ENCODE measurements around the gene AKIRIN1.
"Not testable (repeated sequence)": the region's sequence is repeated elsewhere in the genome, so short reads cannot be mapped to it uniquely, and the experiment has no call there.

AKIRIN1 gene

GRCh38 chr1:38991638-38992411 is 749 bp downstream of the AKIRIN1 start:
- peak; percentile 42 for DNase-seq
- in situ Hi-C loops (cut with HindIII; ENCODE audit: low pct_ligation_motif_present, low pct_unique_long_range_greater_than_20kb, low sequenced_read_pairs) = no loop called here

DNA sequence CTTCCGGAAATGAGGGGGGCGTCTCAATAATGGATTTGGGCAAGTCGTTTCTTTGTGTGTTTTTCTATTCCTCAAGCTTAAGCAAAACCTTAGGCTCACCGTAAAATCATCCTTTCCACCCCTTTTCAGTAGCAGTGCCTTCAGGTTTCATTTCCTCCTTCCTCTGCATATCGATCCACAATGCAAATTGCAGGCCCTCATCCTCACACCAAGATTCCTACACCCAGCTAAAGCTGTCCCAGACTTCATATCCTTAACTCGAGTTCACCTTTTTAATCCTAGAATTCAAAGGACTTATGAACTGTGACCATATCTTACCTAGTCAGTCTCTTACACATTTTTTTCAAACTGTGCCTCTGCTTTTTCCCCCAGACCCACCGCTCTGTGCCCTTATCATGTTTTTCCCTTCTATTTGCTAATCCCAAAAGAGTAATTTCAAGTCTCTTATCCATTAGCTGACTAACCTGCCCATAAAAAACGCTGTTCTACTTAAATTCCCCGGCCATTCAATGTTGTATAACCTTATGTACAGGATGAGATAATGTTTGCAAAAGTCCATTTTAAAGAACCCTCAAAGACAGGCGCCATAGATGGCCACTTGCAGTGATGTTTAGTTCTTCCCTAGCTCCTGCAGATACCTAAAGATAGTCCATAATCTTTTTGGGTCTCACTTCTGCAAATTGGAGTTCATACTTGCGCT is 1.5 kb downstream of the AKIRIN1 start:
- in situ Hi-C loops (cut with HindIII; ENCODE audit: low pct_ligation_motif_present, low pct_unique_long_range_greater_than_20kb, low sequenced_read_pairs) = no loop called here
- DNase-seq = no peak

GRCh38 chr1:38994196-38994595 is 3.1 kb downstream of the AKIRIN1 start:
- in situ Hi-C loops (cut with HindIII; ENCODE audit: low pct_ligation_motif_present, low pct_unique_long_range_greater_than_20kb, low sequenced_read_pairs) = no loop called here

GRCh38 chr1:38997034-38997900 is 6.2 kb downstream of the AKIRIN1 start:
- DNase-seq = no peak
- in situ Hi-C loops (cut with HindIII; ENCODE audit: low pct_ligation_motif_present, low pct_unique_long_range_greater_than_20kb, low sequenced_read_pairs) = no loop called here

More at GRCh38 chr1:38994196-38994595, 3.1 kb downstream of the AKIRIN1 start:
- DNase-seq = no peak

- in situ Hi-C loops (cut with HindIII; ENCODE audit: low pct_ligation_motif_present, low pct_unique_long_range_greater_than_20kb, low sequenced_read_pairs) = no loop called here
- no peak for DNase-seq
Observed at GRCh38 chr1:38997901-38998190, 6.8 kb downstream of the AKIRIN1 start.

GRCh38 chr1:39001516-39002421 is 10.7 kb downstream of the AKIRIN1 start:
- DNase-seq = no peak
- in situ Hi-C loops (cut with HindIII; ENCODE audit: low pct_ligation_motif_present, low pct_unique_long_range_greater_than_20kb, low sequenced_read_pairs) = no loop called here

- in situ Hi-C loops (cut with HindIII; ENCODE audit: low pct_ligation_motif_present, low pct_unique_long_range_greater_than_20kb, low sequenced_read_pairs) = no loop called here
- no peak for DNase-seq
Observed at GRCh38 chr1:39003281-39003680, 12.2 kb downstream of the AKIRIN1 start.

DNA sequence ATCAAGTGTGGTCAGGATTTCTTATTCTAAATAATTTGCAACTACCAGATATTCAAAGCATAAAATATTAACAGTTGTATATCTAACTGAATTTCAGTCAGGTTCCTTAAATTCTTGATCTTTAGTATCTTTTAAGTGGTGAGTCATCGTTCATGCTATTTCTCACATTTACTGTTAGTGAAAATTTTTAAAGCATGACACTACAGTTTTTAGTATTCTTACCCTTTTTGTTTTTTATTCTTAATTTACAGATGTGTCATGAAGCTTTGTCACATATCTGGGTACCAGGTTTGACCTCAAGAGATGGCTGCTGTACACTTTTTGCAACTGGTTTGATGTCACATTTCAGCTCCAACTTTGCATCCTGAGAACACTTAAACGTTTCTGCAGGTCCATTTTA is 12.7 kb downstream of the AKIRIN1 start:
- in situ Hi-C loops (cut with HindIII; ENCODE audit: low pct_ligation_motif_present, low pct_unique_long_range_greater_than_20kb, low sequenced_read_pairs) = no loop called here
- DNase-seq = no peak

DNA sequence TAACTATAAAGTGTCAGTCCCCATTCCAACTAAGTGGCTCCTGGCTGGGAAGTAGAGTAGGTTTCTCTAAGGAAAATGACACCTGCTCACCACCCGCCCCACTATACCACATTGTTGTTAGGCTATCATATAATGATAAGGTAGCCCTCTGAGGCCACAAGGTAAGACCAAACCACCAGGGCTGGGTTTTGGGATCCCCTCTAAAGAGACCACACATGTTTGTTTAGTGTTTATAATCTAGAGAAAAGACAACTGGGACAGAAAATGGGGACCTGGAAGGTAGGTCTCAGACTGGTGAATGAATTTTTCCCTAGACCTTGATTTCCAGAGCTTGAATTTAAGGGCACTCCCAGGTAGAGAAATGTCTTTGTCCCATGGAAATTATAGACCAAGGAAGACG is 15.2 kb downstream of the AKIRIN1 start:
- no peak for DNase-seq
- in situ Hi-C loops (cut with HindIII; ENCODE audit: low pct_ligation_motif_present, low pct_unique_long_range_greater_than_20kb, low sequenced_read_pairs) = no loop called here

DNA sequence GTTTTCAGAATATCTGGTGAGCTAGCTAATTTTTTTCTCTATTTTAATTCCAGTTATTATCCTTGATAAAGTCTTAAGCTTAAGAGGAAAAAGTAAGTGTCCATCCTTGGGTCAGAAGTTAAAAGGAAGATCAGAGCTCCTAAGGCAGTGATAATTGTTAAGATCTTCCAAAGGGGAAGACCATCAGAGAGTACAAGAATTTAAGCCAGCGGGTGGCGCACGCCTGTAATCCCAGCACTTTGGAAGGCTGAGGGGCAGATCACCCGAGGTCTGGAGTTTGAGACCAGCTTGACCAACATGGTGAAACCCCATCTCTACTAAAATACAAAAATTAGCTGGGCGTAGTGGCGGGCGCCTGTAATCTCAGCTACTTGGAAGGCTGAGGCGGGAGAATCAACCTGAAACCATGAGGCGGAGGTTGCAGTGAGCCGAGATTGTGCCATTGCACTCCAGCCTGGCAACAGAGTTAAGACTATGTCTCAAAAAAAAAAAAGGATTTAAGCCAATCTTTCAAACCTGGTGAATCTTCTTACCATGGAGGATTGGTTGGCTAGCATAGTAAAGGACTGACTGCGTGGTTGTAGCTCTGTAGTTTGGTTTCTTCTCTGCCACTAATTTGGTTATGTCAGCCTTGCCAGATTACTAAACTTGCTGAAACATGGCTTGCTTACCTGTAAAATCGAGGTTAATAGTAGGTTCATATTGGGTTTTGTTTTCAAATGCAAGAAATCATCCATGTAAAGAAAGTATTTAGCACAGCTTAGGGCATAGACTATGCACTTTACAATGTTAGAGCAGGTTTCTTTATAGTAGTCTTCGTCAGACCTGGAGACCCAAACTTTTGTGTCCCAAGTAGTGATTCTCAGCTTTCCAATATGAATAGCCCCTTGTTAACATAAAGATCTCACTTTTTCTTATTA is 15.9 kb downstream of the AKIRIN1 start:
- in situ Hi-C loops (cut with HindIII; ENCODE audit: low pct_ligation_motif_present, low pct_unique_long_range_greater_than_20kb, low sequenced_read_pairs) = no loop called here
- no peak for DNase-seq

GRCh38 chr1:39014956-39015355 is 23.9 kb downstream of the AKIRIN1 start:
- DNase-seq; in situ Hi-C loops (cut with HindIII; ENCODE audit: low pct_ligation_motif_present, low pct_unique_long_range_greater_than_20kb, low sequenced_read_pairs): not testable (repeated sequence)

GRCh38 chr1:39016604-39017171 is 25.6 kb downstream of the AKIRIN1 start:
- in situ Hi-C loops (cut with HindIII; ENCODE audit: low pct_ligation_motif_present, low pct_unique_long_range_greater_than_20kb, low sequenced_read_pairs) = no loop called here
- DNase-seq = no peak

GRCh38 chr1:39017266-39017665 is 26.2 kb downstream of the AKIRIN1 start:
- in situ Hi-C loops (cut with HindIII; ENCODE audit: low pct_ligation_motif_present, low pct_unique_long_range_greater_than_20kb, low sequenced_read_pairs) = no loop called here
- no peak for DNase-seq

- in situ Hi-C loops (cut with HindIII; ENCODE audit: low pct_ligation_motif_present, low pct_unique_long_range_greater_than_20kb, low sequenced_read_pairs); DNase-seq: not testable (repeated sequence)
Observed at GRCh38 chr1:39020494-39020893, 29.4 kb downstream of the AKIRIN1 start.

DNA sequence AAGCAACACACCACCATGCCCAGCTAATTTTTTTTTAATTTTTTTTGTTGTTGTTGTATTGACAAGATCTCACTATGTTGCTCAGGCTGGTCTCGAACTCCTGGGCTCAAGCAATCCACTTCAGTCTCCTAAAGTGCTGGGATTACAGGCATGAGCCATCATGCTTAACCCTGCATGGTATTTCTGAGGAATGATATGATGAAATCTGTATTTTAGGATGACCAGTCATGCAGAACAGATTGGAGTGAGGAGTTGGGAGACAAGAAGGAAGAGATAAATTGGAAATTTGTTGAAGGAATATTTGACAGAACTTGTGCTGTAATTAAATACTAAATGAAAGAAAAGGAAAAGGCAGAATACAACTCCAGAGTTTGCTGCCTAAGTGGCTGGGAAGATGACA is 30.4 kb downstream of the AKIRIN1 start:
- DNase-seq = peak; percentile 8
- in situ Hi-C loops (cut with HindIII; ENCODE audit: low pct_ligation_motif_present, low pct_unique_long_range_greater_than_20kb, low sequenced_read_pairs) = no loop called here

- in situ Hi-C loops (cut with HindIII; ENCODE audit: low pct_ligation_motif_present, low pct_unique_long_range_greater_than_20kb, low sequenced_read_pairs) = no loop called here
- DNase-seq = no peak
Observed at GRCh38 chr1:39023140-39023539, 32.1 kb downstream of the AKIRIN1 start.

Data from ACHN (cell line).